ENCODE results near the gene MINAR1.

DNA sequence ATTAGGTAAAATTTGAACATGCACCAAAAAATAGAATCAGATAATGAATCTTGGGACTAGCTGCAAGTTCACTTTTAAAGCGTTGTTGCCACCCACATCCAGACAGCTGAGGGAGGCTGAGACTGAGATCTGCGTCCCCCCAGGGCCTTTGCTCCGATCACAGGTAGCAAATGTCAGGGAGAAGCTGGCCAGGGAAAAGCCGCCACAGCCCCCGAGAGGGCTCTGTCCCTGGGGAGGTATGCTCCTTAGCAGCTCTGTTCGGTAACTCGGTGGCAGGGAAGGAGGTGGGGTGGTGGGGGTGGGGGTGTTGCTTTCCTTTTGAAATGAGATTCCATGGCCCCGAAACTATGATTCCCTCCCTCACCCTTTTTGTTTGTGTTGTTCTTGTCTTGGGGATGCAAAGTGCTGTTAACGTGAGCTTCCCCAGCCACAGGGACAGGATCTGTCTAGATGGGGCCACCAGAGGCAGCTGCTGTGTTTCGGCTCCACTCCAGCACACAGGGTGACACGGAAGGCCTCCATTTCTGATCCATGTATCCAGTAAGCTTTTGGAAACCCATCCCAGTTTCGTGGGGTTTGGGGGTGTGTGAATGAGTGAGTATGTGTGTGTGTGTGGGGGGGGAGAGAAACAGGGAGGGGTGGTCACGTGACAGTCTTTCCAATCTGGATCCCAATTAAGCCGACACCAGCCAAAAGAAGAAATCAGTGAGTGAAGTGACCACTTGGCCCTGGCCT lies 1.1 kb upstream of the MINAR1 start:
- TF ChIP-seq POLR2A (IDR thresholded peaks at IDR 0.05), result no peak
- TF ChIP-seq EP300 (IDR thresholded peaks at IDR 0.05), result no peak
- TF ChIP-seq, protein P1, sequence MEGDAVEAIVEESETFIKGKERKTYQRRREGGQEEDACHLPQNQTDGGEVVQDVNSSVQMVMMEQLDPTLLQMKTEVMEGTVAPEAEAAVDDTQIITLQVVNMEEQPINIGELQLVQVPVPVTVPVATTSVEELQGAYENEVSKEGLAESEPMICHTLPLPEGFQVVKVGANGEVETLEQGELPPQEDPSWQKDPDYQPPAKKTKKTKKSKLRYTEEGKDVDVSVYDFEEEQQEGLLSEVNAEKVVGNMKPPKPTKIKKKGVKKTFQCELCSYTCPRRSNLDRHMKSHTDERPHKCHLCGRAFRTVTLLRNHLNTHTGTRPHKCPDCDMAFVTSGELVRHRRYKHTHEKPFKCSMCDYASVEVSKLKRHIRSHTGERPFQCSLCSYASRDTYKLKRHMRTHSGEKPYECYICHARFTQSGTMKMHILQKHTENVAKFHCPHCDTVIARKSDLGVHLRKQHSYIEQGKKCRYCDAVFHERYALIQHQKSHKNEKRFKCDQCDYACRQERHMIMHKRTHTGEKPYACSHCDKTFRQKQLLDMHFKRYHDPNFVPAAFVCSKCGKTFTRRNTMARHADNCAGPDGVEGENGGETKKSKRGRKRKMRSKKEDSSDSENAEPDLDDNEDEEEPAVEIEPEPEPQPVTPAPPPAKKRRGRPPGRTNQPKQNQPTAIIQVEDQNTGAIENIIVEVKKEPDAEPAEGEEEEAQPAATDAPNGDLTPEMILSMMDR (IDR thresholded peaks at IDR 0.05), result no peak

All from sigmoid colon (tissue), 4 donors.